GM19193 (cell line): ENCODE measurements around the gene BACH2.

Source experiments
- POLR2A ChIP-seq: IDR thresholded peaks from 4 replicates; pipeline ENCODE4 v1.6.1; 2011; ENCODE audit not compliant: insufficient read depth, insufficient read length; ENCODE audit errors: extremely low read depth

BACH2 gene

GRCh38 chr6:89886378-89887120 lies 410.1 kb downstream of the BACH2 start:
- no peak for TF ChIP-seq POLR2A
